Keratinocyte (primary cell): ENCODE data around the gene FHOD3. TPM values are rescaled to one million over a fixed set of nuclear protein-coding genes. Genes with fewer than 3 reads are reported as not detected.

Experiments
- DNase-seq: peaks from one replicate; pipeline ENCODE4 v3.0.0-alpha.2; 2011; ENCODE audit warnings: low read depth, missing footprints, low spot score
- FAIRE-seq: peaks from 2 replicates; lab custom pipeline; 2011; peaks lifted over from hg19 to GRCh38; lab: Jason Lieb, UNC
- H2AFZ ChIP-seq: 2 replicates; pipeline ENCODE4 v1.6.0; 2012; ENCODE audit warnings: low read length, control low read depth, inconsistent platforms; ENCODE audit not compliant: control insufficient read depth
- H3K27ac ChIP-seq: 2 replicates; pipeline ENCODE4 v1.5.1; 2011; ENCODE audit warnings: low read length; ENCODE audit not compliant: control insufficient read depth, insufficient read depth
- H3K27me3 ChIP-seq: 3 replicates; pipeline ENCODE4 v1.6.0; 2011; ENCODE audit warnings: low read length; ENCODE audit not compliant: control insufficient read depth, insufficient read depth; ENCODE audit errors: extremely low read depth
- H3K36me3 ChIP-seq, 2 experiments: 2 replicates in 1 of 2; 3 replicates in 1 of 2; pipeline ENCODE4 v1.5.1; 2011; ENCODE audit warnings: low read length in 2 of 2, mild to moderate bottlenecking in 1 of 2; ENCODE audit not compliant: control insufficient read depth in 2 of 2, insufficient read depth in 2 of 2; ENCODE audit errors: extremely low read depth in 1 of 2
- H3K4me1 ChIP-seq: 3 replicates; pipeline ENCODE4 v1.5.1; 2011; ENCODE audit warnings: low read length; ENCODE audit not compliant: control insufficient read depth, insufficient read depth; ENCODE audit errors: extremely low read depth
- H3K4me2 ChIP-seq: 3 replicates; pipeline ENCODE4 v1.6.0; 2011; ENCODE audit warnings: low read depth, low read length; ENCODE audit not compliant: control insufficient read depth, insufficient read depth; ENCODE audit errors: extremely low read depth
- H3K4me3 ChIP-seq, 3 experiments: fragments of 200-600 bp in 1 of 3; sonication (generic) in 1 of 3; 2 replicates in 2 of 3; 3 replicates in 1 of 3; pipeline ENCODE4 v1.5.1; 2011 to 2016; ENCODE audit warnings: low read length in 3 of 3, mild to moderate bottlenecking in 3 of 3, control low read depth in 2 of 3, inconsistent platforms in 1 of 3, low read depth in 1 of 3, mixed read lengths in 1 of 3, mixed run types in 1 of 3, moderate library complexity in 1 of 3; ENCODE audit not compliant: control insufficient read depth in 2 of 3, insufficient read depth in 2 of 3; ENCODE audit errors: extremely low read depth in 1 of 3
- H3K79me2 ChIP-seq: 2 replicates; pipeline ENCODE4 v1.6.0; 2012; ENCODE audit warnings: low read length; ENCODE audit not compliant: control insufficient read depth, insufficient read depth
- H3K9ac ChIP-seq: 3 replicates; pipeline ENCODE4 v1.6.0; 2011; ENCODE audit warnings: low read length; ENCODE audit not compliant: control insufficient read depth, insufficient read depth; ENCODE audit errors: extremely low read depth
- H3K9me1 ChIP-seq: 3 replicates; pipeline ENCODE4 v1.6.0; 2011; ENCODE audit warnings: low read length; ENCODE audit not compliant: control insufficient read depth, insufficient read depth; ENCODE audit errors: extremely low read depth
- H3K9me3 ChIP-seq: 2 replicates; pipeline ENCODE4 v1.5.1; 2012; ENCODE audit warnings: low read depth, low read length; ENCODE audit not compliant: control insufficient read depth
- H4K20me1 ChIP-seq: 3 replicates; pipeline ENCODE4 v1.6.0; 2011; ENCODE audit warnings: low read length; ENCODE audit not compliant: control insufficient read depth, insufficient read depth; ENCODE audit errors: extremely low read depth
- EZH2 ChIP-seq: IDR thresholded peaks from one replicate; pipeline ENCODE4 v1.6.1; 2012; ENCODE audit warnings: inconsistent platforms, mild to moderate bottlenecking, low read length, moderate library complexity
- dilution Hi-C: fragments of 300-500 bp; cut with MboI; formaldehyde crosslinking; loops from one replicate; pipeline ENCODE4 v1.7.0; 2020; ENCODE audit warnings: low sequenced_read_pairs; ENCODE audit not compliant: extremely low pct_ligation_motif_present
- polyA plus RNA-seq, 5 experiments: library from polyadenylated mRNA; depleted of rRNA in 3 of 5; stranded (reverse) in 3 of 5; stranded (forward) in 1 of 5; unstranded in 1 of 5; fragments of >200 nt; gene quantifications; 1 replicate in 1 of 5; 2 replicates in 3 of 5; 3 replicates in 1 of 5; pipeline versions ENCODE4 v1.2.1 to v1.2.3, GENCODE V29; 2011 to 2012; ENCODE audit warnings: missing spikeins in 2 of 5, low read depth in 1 of 5, low replicate concordance in 1 of 5
- TF ChIP-seq, protein P1 (sequence below), 3 experiments: IDR thresholded peaks in 1 of 3; conservative IDR thresholded peaks in 1 of 3; optimal IDR thresholded peaks in 1 of 3; 2 replicates in 2 of 3; 3 replicates in 1 of 3; pipeline versions ENCODE3 to v1.5.1; 2011; ENCODE audit warnings: low read length in 3 of 3, mild to moderate bottlenecking in 3 of 3, moderate library complexity in 2 of 3, control low read depth in 1 of 3, inconsistent platforms in 1 of 3; ENCODE audit not compliant: insufficient read depth in 2 of 3; ENCODE audit errors: extremely low read depth in 1 of 3

Gene FHOD3
- polyA plus RNA-seq, 1 donor (not counting 4 experiments of a cell fraction or from before 2014, with no cell fraction given): 7.7 TPM

DNA sequence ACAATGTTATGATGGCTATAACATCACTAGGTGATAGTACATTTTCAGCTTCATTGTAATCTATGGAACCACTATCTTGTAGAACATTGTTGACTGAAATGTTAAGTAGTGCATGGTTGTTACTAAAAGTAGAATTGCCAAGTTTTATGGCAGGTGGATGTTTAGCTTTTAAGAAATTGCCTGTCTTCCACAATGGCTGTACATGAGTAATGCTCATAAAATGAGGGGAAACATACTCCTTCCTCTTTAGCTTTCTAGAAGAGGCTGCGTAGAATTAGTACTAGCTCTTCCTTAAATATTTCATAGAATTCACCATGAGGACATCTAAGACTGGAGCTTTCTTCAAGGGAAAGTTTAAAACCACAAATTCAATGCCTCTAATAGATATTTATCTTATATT lies 370.3 kb downstream of the FHOD3 start:
- DNase-seq (no peak), FAIRE-seq (no peak)
- Histone ChIP-seq H3K27ac (no peak overlapping the region), H3K9me3 (no peaks in the 10 kb centered on the region), H3K9me1 (no peaks in the 10 kb centered on the region), H3K4me2 (no peak overlapping the region), H3K79me2 (no peaks in the 10 kb centered on the region), H3K4me3 (no peak overlapping the region), H3K36me3 (no peaks in the 10 kb centered on the region), H3K27me3 (no peaks in the 10 kb centered on the region), H3K4me1 (peaks cover 14% of the 10 kb centered on the region), H2AFZ (no peak overlapping the region), H4K20me1 (no peaks in the 10 kb centered on the region), H3K9ac (no peak overlapping the region)
- dilution Hi-C loops: no loop called here
- TF ChIP-seq, protein P1, sequence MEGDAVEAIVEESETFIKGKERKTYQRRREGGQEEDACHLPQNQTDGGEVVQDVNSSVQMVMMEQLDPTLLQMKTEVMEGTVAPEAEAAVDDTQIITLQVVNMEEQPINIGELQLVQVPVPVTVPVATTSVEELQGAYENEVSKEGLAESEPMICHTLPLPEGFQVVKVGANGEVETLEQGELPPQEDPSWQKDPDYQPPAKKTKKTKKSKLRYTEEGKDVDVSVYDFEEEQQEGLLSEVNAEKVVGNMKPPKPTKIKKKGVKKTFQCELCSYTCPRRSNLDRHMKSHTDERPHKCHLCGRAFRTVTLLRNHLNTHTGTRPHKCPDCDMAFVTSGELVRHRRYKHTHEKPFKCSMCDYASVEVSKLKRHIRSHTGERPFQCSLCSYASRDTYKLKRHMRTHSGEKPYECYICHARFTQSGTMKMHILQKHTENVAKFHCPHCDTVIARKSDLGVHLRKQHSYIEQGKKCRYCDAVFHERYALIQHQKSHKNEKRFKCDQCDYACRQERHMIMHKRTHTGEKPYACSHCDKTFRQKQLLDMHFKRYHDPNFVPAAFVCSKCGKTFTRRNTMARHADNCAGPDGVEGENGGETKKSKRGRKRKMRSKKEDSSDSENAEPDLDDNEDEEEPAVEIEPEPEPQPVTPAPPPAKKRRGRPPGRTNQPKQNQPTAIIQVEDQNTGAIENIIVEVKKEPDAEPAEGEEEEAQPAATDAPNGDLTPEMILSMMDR (optimal IDR thresholded peaks at IDR 0.05 in 1 of 3, IDR thresholded peaks at IDR 0.05 in 1 of 3, conservative IDR thresholded peaks at IDR 0.05 in 1 of 3; ENCODE audit: extremely low read depth in 1 of 3, insufficient read depth in 2 of 3, low read length in 3 of 3): no peak
- TF ChIP-seq EZH2: no peak

DNA sequence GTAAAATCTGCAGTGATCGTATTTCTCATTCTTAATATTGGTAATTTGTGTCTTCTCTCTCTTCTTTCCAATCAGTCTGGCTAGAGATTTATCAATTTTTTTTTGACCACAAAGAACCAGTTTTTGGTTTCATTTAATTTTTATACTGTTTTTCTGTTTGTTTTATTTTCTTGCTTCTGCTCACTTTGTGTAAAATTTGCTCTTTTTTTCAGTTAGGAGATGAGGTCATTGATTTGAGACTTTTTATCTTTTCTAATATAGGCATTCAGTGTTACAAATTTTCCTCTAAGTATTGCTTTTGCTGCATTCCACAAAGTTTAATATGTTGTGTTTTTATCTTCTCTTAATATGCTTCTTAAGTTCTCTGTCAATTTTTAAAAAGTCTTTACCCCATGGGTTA lies 370.8 kb downstream of the FHOD3 start:
- Histone ChIP-seq H3K4me1 (peaks cover 20% of the 10 kb centered on the region), H3K79me2 (no peaks in the 10 kb centered on the region), H3K9ac (no peak overlapping the region), H2AFZ (no peak overlapping the region), H3K4me2 (no peak overlapping the region), H3K27ac (no peak overlapping the region), H3K36me3 (no peaks in the 10 kb centered on the region), H3K27me3 (no peaks in the 10 kb centered on the region), H3K9me1 (no peaks in the 10 kb centered on the region), H4K20me1 (no peaks in the 10 kb centered on the region), H3K4me3 (no peak overlapping the region), H3K9me3 (no peaks in the 10 kb centered on the region)
- FAIRE-seq: no peak
- DNase-seq: no peak
- dilution Hi-C loops: no loop called here
- TF ChIP-seq EZH2: no peak
- TF ChIP-seq, protein P1 (optimal IDR thresholded peaks at IDR 0.05 in 1 of 3, IDR thresholded peaks at IDR 0.05 in 1 of 3, conservative IDR thresholded peaks at IDR 0.05 in 1 of 3; ENCODE audit: extremely low read depth in 1 of 3, insufficient read depth in 2 of 3, low read length in 3 of 3): no peak
